H9 (cell line): ENCODE data around the gene PATE4. TPM values are rescaled to one million over a fixed set of nuclear protein-coding genes. Genes with fewer than 3 reads are reported as not detected.

Experiments
- DNase-seq: peaks from one replicate; pipeline ENCODE4 v3.0.0-alpha.2; 2017
- H2AFZ ChIP-seq: one replicate; pipeline ENCODE4 v1.6.1; 2013; ENCODE audit warnings: mild to moderate bottlenecking, low read length, control low read depth, moderate library complexity
- H2AK5ac ChIP-seq: 2 replicates; pipeline ENCODE4 v1.6.1; 2013; ENCODE audit warnings: low read length, control low read depth, mixed read lengths; ENCODE audit not compliant: insufficient read length
- H2BK120ac ChIP-seq: one replicate; pipeline ENCODE4 v1.6.1; 2013; ENCODE audit warnings: low read depth, mild to moderate bottlenecking, low read length, control low read depth, inconsistent platforms; ENCODE audit not compliant: poor library complexity, severe bottlenecking
- H2BK12ac ChIP-seq: 2 replicates; pipeline ENCODE4 v1.6.1; 2013; ENCODE audit warnings: low read length, control low read depth, mixed read lengths, low read depth; ENCODE audit not compliant: insufficient read length
- H2BK15ac ChIP-seq: 2 replicates; pipeline ENCODE4 v1.6.1; 2013; ENCODE audit warnings: low read depth, low read length, control low read depth
- H2BK20ac ChIP-seq: one replicate; pipeline ENCODE4 v1.6.1; 2013; ENCODE audit warnings: low read depth, mild to moderate bottlenecking, low read length, control low read depth, inconsistent platforms; ENCODE audit not compliant: poor library complexity, severe bottlenecking
- H2BK5ac ChIP-seq: 2 replicates; pipeline ENCODE4 v1.6.1; 2013; ENCODE audit warnings: low read length, control low read depth, mixed read lengths; ENCODE audit not compliant: insufficient read length
- H3K14ac ChIP-seq: 2 replicates; pipeline ENCODE4 v1.6.1; 2013; ENCODE audit warnings: low read length, control low read depth; ENCODE audit not compliant: insufficient read depth
- H3K18ac ChIP-seq: 2 replicates; pipeline ENCODE4 v1.6.1; 2013; ENCODE audit warnings: low read depth, mild to moderate bottlenecking, mixed read lengths, low read length, control low read depth; ENCODE audit not compliant: insufficient read length
- H3K23ac ChIP-seq: 2 replicates; pipeline ENCODE4 v1.6.1; 2013; ENCODE audit warnings: low read length, control low read depth, mixed read lengths, low read depth; ENCODE audit not compliant: insufficient read length
- H3K23me2 ChIP-seq: 2 replicates; pipeline ENCODE4 v1.6.1; 2013; ENCODE audit warnings: low read depth, mild to moderate bottlenecking, mixed read lengths, low read length, control low read depth; ENCODE audit not compliant: insufficient read length, poor library complexity, severe bottlenecking
- H3K27ac ChIP-seq: 2 replicates; pipeline ENCODE4 v1.5.1; 2013; ENCODE audit warnings: low read length, control low read depth, mixed read lengths, low read depth; ENCODE audit not compliant: insufficient read length
- H3K27me3 ChIP-seq: 2 replicates; pipeline ENCODE4 v1.6.1; 2013; ENCODE audit warnings: low read length, control low read depth, inconsistent platforms; ENCODE audit not compliant: insufficient read depth
- H3K4ac ChIP-seq: 2 replicates; pipeline ENCODE4 v1.6.1; 2013; ENCODE audit warnings: low read depth, mild to moderate bottlenecking, control low read depth, inconsistent platforms, low read length, moderate library complexity
- H3K4me1 ChIP-seq: 2 replicates; pipeline ENCODE4 v1.6.1; 2013; ENCODE audit warnings: low read length, control low read depth, inconsistent platforms; ENCODE audit not compliant: insufficient read depth
- H3K4me2 ChIP-seq: 2 replicates; pipeline ENCODE4 v1.6.1; 2013; ENCODE audit warnings: low read length, control low read depth, mixed read lengths; ENCODE audit not compliant: insufficient read length, insufficient read depth
- H3K56ac ChIP-seq: 2 replicates; pipeline ENCODE4 v1.6.1; 2013; ENCODE audit warnings: low read depth, mild to moderate bottlenecking, mixed read lengths, low read length, control low read depth; ENCODE audit not compliant: insufficient read length
- H3K79me1 ChIP-seq: 2 replicates; pipeline ENCODE4 v1.6.1; 2013; ENCODE audit warnings: low read depth, mild to moderate bottlenecking, moderate library complexity, low read length, control low read depth, inconsistent platforms; ENCODE audit not compliant: insufficient read depth, poor library complexity, severe bottlenecking
- H3K79me2 ChIP-seq: 2 replicates; pipeline ENCODE4 v1.6.1; 2013; ENCODE audit warnings: low read length, control low read depth, inconsistent platforms; ENCODE audit not compliant: insufficient read depth
- H3K9ac ChIP-seq: 2 replicates; pipeline ENCODE4 v1.6.1; 2013; ENCODE audit warnings: low read length, control low read depth, mixed read lengths; ENCODE audit not compliant: insufficient read length; ENCODE audit errors: extremely low read depth
- H3K9me3 ChIP-seq: one replicate; pipeline ENCODE4 v1.6.1; 2013; ENCODE audit warnings: low read depth, low read length, inconsistent platforms; ENCODE audit not compliant: control insufficient read depth
- H3T11ph ChIP-seq: one replicate; pipeline ENCODE4 v1.6.1; 2013; ENCODE audit warnings: mild to moderate bottlenecking, low read length, control low read depth, inconsistent platforms
- H4K20me1 ChIP-seq: one replicate; pipeline ENCODE4 v1.6.1; 2013; ENCODE audit not compliant: control insufficient read depth, insufficient read length, insufficient read depth
- H4K5ac ChIP-seq: 2 replicates; pipeline ENCODE4 v1.6.1; 2013; ENCODE audit warnings: low read depth, mild to moderate bottlenecking, mixed read lengths, low read length, control low read depth; ENCODE audit not compliant: insufficient read length
- H4K8ac ChIP-seq: replicated peaks from 2 replicates; pipeline ENCODE4 v1.6.1; 2013; ENCODE audit warnings: low read length, control low read depth, mixed read lengths, low read depth; ENCODE audit not compliant: insufficient read length
- H4K91ac ChIP-seq: 2 replicates; pipeline ENCODE4 v1.6.1; 2013; ENCODE audit warnings: low read depth, mild to moderate bottlenecking, moderate library complexity, mixed read lengths, low read length, control low read depth; ENCODE audit not compliant: insufficient read length
- H3K27ac Mint-ChIP-seq, 3 experiments: 2 replicates in 2 of 3; 3 replicates in 1 of 3; pipeline ENCODE4 v1.8.0; 2020 to 2021; ENCODE audit warnings: mixed read lengths in 3 of 3, mild to moderate bottlenecking in 1 of 3, moderate library complexity in 1 of 3
- H3K27me3 Mint-ChIP-seq: 2 replicates; pipeline ENCODE4 v1.8.0; 2021; ENCODE audit warnings: low read depth, mild to moderate bottlenecking, moderate library complexity, mixed read lengths
- H3K36me3 Mint-ChIP-seq, 3 experiments: 2 replicates in 2 of 3; 3 replicates in 1 of 3; pipeline ENCODE4 v1.8.0; 2020 to 2021; ENCODE audit warnings: low read depth in 3 of 3, mixed read lengths in 3 of 3; ENCODE audit not compliant: insufficient read depth in 1 of 3
- H3K4me1 Mint-ChIP-seq, 2 experiments: 2 replicates each; pipeline ENCODE4 v1.8.0; 2020; ENCODE audit warnings: mixed read lengths in 2 of 2
- H3K4me3 Mint-ChIP-seq, 2 experiments: 2 replicates in 1 of 2; 3 replicates in 1 of 2; pipeline ENCODE4 v1.8.0; 2020 to 2021; ENCODE audit warnings: mild to moderate bottlenecking in 2 of 2, mixed read lengths in 2 of 2, moderate library complexity in 1 of 2
- H3K9me3 Mint-ChIP-seq, 2 experiments: 2 replicates in 1 of 2; 3 replicates in 1 of 2; pipeline ENCODE4 v1.8.0; 2020; ENCODE audit warnings: mild to moderate bottlenecking in 2 of 2, mixed read lengths in 2 of 2, moderate library complexity in 1 of 2
- CTCF ChIP-seq: fragments of 200-600 bp; sonication (generic); conservative IDR thresholded peaks from 3 replicates; pipeline ENCODE4 v1.8.0; 2021; ENCODE audit warnings: antibody characterized with exemption, mild to moderate bottlenecking
- WGBS: extraction: QIAGEN DNeasy Blood & Tissue Kit; methylation state at CpG from one replicate; pipeline ENCODE4 v1.1.7; 2013; ENCODE audit warnings: missing lambda C conversion rate, low lambda C conversion rate, mixed read lengths; ENCODE audit not compliant: insufficient read length; ENCODE audit errors: extremely low coverage; 5-methylcytosine and 5-hydroxymethylcytosine counted together
- total RNA-seq: library from RNA; stranded (reverse); gene quantifications from 2 replicates; pipeline ENCODE4 v1.2.1, GENCODE V29; 2021

The PATE4 gene
- total RNA-seq, 1 experiment from 2014 or later: not detected

GRCh38 chr11:125874556-125875124 lies 41.5 kb downstream of the PATE4 start:
- Histone ChIP-seq H2BK20ac (no peak overlapping the region), H3K79me2 (no peaks in the 10 kb centered on the region), H2BK120ac (no peak overlapping the region), H4K91ac (no peak overlapping the region), H3K18ac (no peak overlapping the region), H3K9me3 (no peaks in the 10 kb centered on the region), H2BK5ac (no peak overlapping the region), H2AK5ac (no peak overlapping the region), H2BK12ac (no peak overlapping the region), H3K9ac (no peak overlapping the region), H2BK15ac (no peak overlapping the region), H3K27ac (no peak overlapping the region), H3K23me2 (no peaks in the 10 kb centered on the region), H4K8ac (no peak overlapping the region), H4K20me1 (no peaks in the 10 kb centered on the region), H3K56ac (no peak overlapping the region), H3K4ac (no peak overlapping the region), H3T11ph (no peak overlapping the region), H2AFZ (no peak overlapping the region), H3K14ac (no peak overlapping the region), H3K4me1 (no peaks in the 10 kb centered on the region), H3K79me1 (no peaks in the 10 kb centered on the region), H3K27me3 (no peaks in the 10 kb centered on the region), H3K23ac (no peak overlapping the region), H3K4me2 (no peak overlapping the region), H4K5ac (no peak overlapping the region)
- Mint-ChIP-seq H3K9me3 (peaks cover 6 to 13% of the 10 kb centered on the region in 2 experiments; a peak in 3 of 5 replicates), H3K4me3 (peak overlapping the region in 1 of 2 experiments; percentile 60; a peak in 2 of 5 replicates), H3K4me1 (peaks cover 9 to 15% of the 10 kb centered on the region in 2 experiments), H3K36me3 (peaks cover 0 to 6% (median 0%) of the 10 kb centered on the region in 3 experiments; a peak in 2 of 7 replicates), H3K27me3 (peaks cover 10% of the 10 kb centered on the region), H3K27ac (peak overlapping the region in 1 of 3 experiments; percentile 47; a peak in 1 of 7 replicates)
- no CpG with 5 or more reads among the region's 8 CpGs for WGBS
- peak; percentile 85 for TF ChIP-seq CTCF
- peak; percentile 73 for DNase-seq
